ENCODE data around the gene ZNF865.
"Not testable (repeated sequence)": the region's sequence is repeated elsewhere in the genome, so short reads cannot be mapped to it uniquely, and the experiment has no call there.

ZNF865 gene

DNA sequence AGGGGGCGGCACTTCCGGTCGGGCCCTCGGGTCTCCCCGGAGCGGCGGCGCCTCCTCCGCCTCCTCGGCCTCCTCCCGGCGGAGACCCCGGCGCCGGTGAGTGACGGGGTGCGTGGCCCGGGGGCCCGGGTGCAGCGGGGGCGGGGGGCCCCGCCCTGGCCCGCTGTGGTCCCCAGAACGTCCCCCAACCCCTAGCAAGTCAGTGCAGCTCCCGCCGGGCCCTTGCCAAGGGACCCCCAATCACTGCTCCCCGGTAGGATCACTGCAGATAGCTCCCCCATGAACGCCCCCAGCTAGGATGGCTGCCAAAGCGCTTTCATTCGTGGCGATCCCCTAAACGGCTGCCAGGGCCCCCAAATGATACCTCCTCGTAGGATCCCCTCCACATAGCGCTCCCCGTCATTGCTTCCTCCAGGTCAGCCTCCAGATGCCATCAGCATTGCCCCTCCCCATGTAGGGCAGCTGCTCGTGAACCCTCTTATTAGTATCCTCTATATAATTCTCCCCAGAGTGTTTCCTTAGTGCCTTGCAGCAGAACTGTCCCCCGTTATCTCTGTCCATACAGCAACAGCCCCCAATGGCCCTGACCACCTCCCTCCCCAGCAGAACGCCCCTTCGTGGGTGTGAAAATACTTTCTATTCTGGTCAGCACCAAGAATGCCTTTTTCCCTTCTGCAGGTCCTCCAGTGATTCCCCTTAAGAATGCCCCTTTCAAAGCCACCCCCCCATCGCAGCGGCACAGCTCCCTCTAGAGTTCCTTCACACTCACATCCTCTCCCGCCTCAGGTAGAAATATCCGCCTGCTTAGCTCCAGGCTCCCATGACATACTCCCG lies at the start of gene ZNF865:
Gene ZNF865, plus strand, starts transcription at position 11 of the 834 bp plus-strand sequence. CDS start 7,972 bp downstream, outside the sequence.
- Mint-ChIP-seq H3K9me3 (no peaks in the 10 kb centered on the region), H3K4me3 (peak within 1 kb of the TSS; percentile 97 to 99 (median 99)), H3K4me1 (peaks cover 21% of the 10 kb centered on the region), H3K27me3 (ENCODE audit: low read depth) (no peaks in the 10 kb centered on the region), H3K27ac (peak within 1 kb of the TSS; percentile 96 to 99 (median 99)), H3K36me3 (ENCODE audit: low read depth) (peaks cover 33% of the 10 kb centered on the region)
- TF ChIP-seq CTCF (IDR thresholded peaks at IDR 0.05; ENCODE audit: unreplicated experiment in 3 of 3) = peak; percentile 73 to 79 (median 77)

- Mint-ChIP-seq H3K27ac (no peak overlapping the region), H3K9me3 (no peaks in the 10 kb centered on the region), H3K27me3 (ENCODE audit: low read depth) (peaks cover 7% of the 10 kb centered on the region), H3K4me1 (peaks cover 6% of the 10 kb centered on the region), H3K4me3 (no peak overlapping the region), H3K36me3 (ENCODE audit: low read depth) (no peaks in the 10 kb centered on the region)
- no peak for TF ChIP-seq CTCF (IDR thresholded peaks at IDR 0.05; ENCODE audit: unreplicated experiment in 3 of 3)
Measured at GRCh38 chr19:55559684-55560083, 45.8 kb upstream of the ZNF865 start.

DNA sequence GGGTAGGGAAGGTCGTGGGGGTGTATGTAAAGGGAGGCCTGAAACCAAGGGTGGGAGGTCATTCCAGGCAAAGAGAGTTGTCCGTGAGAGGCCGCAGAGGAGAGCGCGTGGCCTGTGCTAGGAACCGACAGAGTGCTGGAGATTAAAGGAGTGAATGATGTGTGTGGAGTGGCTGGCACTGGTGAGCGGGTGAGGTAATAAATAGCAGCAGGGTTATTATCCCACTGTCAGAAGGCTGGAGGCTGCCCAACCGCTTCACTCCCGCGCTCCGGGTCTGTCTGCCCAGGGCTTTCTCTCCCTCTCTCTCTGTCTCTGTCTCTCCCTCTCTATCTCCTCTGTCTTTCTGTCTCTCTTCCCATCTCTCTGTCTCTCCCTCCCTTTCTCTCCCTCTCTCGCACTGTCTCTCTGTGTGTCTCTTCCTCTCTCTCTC lies 42.2 kb upstream of the ZNF865 start:
- H3K9me3 Mint-ChIP-seq = no peaks in the 10 kb centered on the region
- no peak for TF ChIP-seq CTCF (IDR thresholded peaks at IDR 0.05; ENCODE audit: unreplicated experiment in 3 of 3)
- peaks cover 6% of the 10 kb centered on the region for H3K4me1 Mint-ChIP-seq
- H3K4me3 Mint-ChIP-seq = no peak overlapping the region
- no peaks in the 10 kb centered on the region for H3K36me3 Mint-ChIP-seq (ENCODE audit: low read depth)
- peaks cover 8% of the 10 kb centered on the region for H3K27me3 Mint-ChIP-seq (ENCODE audit: low read depth)
- peak overlapping the region; percentile 25 to 82 (median 39) for H3K27ac Mint-ChIP-seq

- Mint-ChIP-seq H3K9me3 (no peaks in the 10 kb centered on the region), H3K4me1 (peaks cover 6% of the 10 kb centered on the region), H3K27ac (no peak overlapping the region), H3K27me3 (ENCODE audit: low read depth) (peaks cover 8% of the 10 kb centered on the region), H3K4me3 (no peak overlapping the region), H3K36me3 (ENCODE audit: low read depth) (no peaks in the 10 kb centered on the region)
- no peak for TF ChIP-seq CTCF (IDR thresholded peaks at IDR 0.05; ENCODE audit: unreplicated experiment in 3 of 3)
Measured at GRCh38 chr19:55566823-55567222, 38.6 kb upstream of the ZNF865 start.

GRCh38 chr19:55567708-55568328 lies 37.6 kb upstream of the ZNF865 start:
- H3K4me1 Mint-ChIP-seq = peaks cover 6% of the 10 kb centered on the region

DNA sequence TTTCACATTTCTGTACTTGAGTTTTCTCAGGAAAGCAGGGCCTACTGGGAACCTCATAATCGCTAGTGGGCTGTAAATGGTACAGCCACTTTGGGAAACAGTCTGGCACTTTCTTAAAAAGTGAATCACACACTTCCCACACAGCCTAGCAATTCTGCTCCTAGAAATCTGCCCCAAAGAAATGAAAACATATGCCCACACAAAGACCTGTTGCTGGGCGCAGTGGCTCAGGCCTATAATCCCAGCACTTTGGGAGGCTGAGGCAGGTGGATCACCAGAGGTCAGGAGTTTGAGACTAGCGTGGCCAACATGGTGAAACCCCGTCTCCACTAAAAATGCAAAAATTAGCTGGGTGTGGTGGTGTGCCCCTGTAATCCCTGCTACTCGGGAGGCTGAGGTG lies 36.0 kb upstream of the ZNF865 start:
- H3K4me1 Mint-ChIP-seq; H3K9me3 Mint-ChIP-seq; H3K27ac Mint-ChIP-seq; H3K36me3 Mint-ChIP-seq (ENCODE audit: low read depth); H3K4me3 Mint-ChIP-seq: not testable (repeated sequence)
- peaks cover 13% of the 10 kb centered on the region for H3K27me3 Mint-ChIP-seq (ENCODE audit: low read depth)

More at GRCh38 chr19:55567708-55568328, 37.6 kb upstream of the ZNF865 start:
- no peaks in the 10 kb centered on the region for H3K36me3 Mint-ChIP-seq (ENCODE audit: low read depth)
- peaks cover 13% of the 10 kb centered on the region for H3K27me3 Mint-ChIP-seq (ENCODE audit: low read depth)
- no peak for TF ChIP-seq CTCF (IDR thresholded peaks at IDR 0.05; ENCODE audit: unreplicated experiment in 3 of 3)
- no peak overlapping the region for H3K27ac Mint-ChIP-seq
- no peaks in the 10 kb centered on the region for H3K9me3 Mint-ChIP-seq
- H3K4me3 Mint-ChIP-seq = no peak overlapping the region

DNA sequence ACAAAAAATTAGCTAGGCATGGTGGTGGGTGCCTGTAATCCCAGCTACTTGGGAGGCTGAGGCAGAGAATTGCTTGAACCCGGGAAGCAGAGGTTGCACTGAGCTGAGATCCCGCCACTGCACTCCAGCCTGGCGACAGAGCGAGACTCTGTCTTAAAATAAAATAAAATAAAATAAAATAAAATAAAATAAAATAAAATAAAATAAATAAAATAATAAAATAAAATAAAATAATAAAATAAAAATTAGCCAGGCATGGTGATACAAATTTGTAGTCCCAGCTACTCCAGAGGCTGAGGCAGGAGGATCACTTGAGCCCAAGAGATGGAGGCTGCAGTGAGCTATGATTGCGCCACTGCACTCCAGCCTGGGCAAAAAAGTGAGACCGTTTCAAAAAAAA lies 31.5 kb upstream of the ZNF865 start:
- not testable (repeated sequence) for H3K27me3 Mint-ChIP-seq (ENCODE audit: low read depth); H3K27ac Mint-ChIP-seq; H3K4me3 Mint-ChIP-seq; H3K4me1 Mint-ChIP-seq; H3K9me3 Mint-ChIP-seq
- H3K36me3 Mint-ChIP-seq (ENCODE audit: low read depth) = peaks cover 23% of the 10 kb centered on the region

All from nephron (organoid).